Measurements from ENCODE around the gene USP1. TPM values are rescaled to one million over a fixed set of nuclear protein-coding genes. Genes with fewer than 3 reads are reported as not detected.

Gene USP1, protein sequence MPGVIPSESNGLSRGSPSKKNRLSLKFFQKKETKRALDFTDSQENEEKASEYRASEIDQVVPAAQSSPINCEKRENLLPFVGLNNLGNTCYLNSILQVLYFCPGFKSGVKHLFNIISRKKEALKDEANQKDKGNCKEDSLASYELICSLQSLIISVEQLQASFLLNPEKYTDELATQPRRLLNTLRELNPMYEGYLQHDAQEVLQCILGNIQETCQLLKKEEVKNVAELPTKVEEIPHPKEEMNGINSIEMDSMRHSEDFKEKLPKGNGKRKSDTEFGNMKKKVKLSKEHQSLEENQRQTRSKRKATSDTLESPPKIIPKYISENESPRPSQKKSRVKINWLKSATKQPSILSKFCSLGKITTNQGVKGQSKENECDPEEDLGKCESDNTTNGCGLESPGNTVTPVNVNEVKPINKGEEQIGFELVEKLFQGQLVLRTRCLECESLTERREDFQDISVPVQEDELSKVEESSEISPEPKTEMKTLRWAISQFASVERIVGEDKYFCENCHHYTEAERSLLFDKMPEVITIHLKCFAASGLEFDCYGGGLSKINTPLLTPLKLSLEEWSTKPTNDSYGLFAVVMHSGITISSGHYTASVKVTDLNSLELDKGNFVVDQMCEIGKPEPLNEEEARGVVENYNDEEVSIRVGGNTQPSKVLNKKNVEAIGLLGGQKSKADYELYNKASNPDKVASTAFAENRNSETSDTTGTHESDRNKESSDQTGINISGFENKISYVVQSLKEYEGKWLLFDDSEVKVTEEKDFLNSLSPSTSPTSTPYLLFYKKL
- 32.4 TPM for polyA plus RNA-seq (2013, experiment 1 of 2; ENCODE audit: insufficient read length)
- 37.3 TPM for polyA plus RNA-seq (2013, experiment 2 of 2; ENCODE audit: insufficient read length)

GRCh38 chr1:62436466-62437272, at the start of gene USP1:
Gene USP1, plus strand, starts transcription at chr1:62437049. Its CDS starts 2,819 bp downstream, at chr1:62439868.
- peak; percentile 100 for DNase-seq

DNA sequence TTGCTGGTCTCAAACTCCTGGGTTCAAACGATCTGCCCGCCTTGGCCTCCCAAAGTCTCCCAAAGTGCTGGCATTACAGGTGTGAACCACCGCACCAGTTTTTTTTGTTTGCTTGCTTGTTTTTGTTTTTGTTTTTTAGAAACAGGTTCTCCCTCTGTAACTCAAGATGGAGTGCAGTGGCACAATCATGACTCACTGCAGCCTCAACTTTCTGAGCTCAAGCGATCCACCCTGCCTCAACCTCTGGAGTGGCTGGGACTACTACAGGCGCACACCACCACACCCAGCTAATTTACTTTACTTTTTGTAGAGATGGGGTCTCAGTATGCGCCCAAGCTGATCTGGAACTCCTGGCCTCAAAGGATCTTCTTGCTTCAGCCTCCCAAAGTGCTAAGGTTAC, 47.3 kb upstream of the USP1 start:
- no peak for DNase-seq

DNA sequence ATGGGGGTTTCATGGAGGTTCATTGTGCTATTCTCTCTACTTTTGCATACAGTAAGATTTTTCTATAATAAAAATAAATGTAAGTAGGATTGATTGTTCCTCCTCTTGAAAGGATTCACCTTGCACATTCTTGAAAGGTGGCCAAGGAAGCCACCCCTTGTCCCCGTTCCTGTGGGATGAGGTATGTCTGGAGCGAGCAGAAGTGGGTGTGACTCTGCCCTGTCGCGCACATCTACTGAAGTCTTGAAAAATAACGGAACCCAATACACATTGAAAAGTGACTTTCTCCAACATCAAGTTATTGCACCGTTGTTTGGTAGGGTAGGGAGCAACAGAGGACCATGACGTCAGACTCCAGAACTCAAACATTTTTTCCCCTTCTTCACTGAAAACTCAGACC, 46.8 kb upstream of the USP1 start:
- DNase-seq, result no peak

DNA sequence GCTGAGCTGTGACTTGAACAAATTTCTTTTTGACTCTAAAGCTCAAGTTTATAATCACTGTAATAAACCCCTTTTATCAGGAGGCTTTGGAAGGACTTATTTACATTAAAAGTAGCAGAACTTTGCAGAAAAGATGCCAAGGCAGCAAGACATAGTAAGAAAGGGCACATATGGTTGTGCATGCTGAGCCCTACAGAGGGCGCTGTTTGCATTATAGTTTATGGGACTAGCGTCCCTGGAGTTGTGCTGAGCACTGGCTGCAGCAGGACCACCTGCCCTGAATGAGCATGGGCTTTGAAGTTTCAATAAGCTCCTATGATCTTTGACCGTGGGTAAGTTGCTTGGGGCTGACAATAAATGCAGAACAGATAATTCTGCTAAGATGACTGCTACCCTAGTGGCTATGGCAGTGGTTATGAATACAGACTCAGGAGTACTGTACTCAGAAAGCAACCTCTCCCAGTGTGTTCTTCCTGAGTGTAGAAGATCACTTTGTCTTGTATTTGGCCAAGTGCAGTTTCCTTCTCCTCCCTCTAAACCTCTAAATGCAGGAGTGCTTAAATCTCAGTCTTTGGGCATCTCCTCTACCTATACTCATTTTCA, 45.4 kb upstream of the USP1 start:
- DNase-seq, result no peak

DNA sequence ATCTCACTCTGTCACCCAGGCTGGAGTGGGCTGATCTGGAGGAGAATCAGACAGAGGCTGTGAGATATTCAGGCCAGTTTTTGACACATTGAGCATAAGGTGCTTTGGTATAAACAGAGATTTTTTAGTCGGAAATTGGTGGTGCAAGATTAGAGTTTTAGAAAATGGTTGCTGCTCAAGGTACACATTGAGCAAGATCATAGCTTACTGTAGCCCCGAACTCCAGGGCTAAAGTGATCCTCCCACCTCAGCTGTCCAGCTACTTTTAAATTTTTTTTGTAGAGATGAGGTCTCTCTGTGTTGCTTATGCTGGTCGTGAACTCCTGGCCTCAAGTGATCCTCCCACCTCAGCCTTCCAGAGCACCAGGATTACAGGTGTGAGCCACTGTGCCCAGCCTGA, 43.9 kb upstream of the USP1 start:
- DNase-seq, result no peak

- no peak for DNase-seq
These were observed 42.2 kb upstream of the USP1 start for GRCh38 chr1:62394646-62395045.

DNA sequence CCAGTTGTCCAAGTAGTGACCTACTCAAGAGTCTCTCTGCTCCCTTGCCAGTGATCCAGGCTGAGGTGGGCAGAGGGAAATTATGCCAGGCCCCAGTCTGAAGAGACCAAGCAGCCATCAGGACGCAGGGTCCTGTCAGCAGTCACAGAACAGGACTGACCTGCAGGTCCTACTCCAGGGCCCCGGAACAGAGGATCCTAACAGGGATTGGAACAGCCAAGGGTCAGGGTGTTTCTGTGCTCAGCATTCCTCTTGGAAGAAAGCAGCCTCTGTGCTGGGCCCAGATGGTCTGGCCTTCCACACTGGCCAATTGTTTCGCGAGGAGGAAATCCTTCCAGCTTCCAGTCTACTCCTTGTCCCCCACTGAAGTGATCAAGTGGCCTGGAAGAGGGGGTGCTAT, 41.6 kb upstream of the USP1 start:
- DNase-seq, result no peak

DNA sequence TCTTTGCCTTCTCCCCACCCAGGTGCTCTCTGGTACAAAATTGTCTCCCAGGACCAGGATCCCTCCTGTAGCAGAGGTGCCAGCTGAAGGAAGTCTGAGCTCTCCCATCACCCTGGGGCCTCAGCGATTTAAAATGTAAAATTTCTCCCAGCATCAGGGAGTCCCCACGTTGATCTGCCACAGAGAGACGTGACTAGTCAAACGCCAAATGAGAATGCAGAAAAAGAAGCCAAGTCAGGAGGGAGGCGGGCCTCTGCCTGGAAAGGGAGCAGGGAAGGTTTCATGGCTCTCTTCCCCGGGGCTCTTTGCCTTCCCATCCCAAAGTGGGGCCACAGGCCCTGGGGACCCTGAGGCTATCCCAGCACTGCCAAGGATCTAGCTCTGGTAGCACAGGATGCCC, 40.0 kb upstream of the USP1 start:
- no peak for DNase-seq

GRCh38 chr1:62397301-62397700, 39.5 kb upstream of the USP1 start:
- DNase-seq, result no peak

GRCh38 chr1:62398377-62398776, 38.5 kb upstream of the USP1 start:
- peak; percentile 82 for DNase-seq

- DNase-seq, result no peak
These were observed 35.7 kb upstream of the USP1 start for GRCh38 chr1:62401034-62401760.

- no peak for DNase-seq
These were observed 31.6 kb upstream of the USP1 start for GRCh38 chr1:62405247-62405646.

DNA sequence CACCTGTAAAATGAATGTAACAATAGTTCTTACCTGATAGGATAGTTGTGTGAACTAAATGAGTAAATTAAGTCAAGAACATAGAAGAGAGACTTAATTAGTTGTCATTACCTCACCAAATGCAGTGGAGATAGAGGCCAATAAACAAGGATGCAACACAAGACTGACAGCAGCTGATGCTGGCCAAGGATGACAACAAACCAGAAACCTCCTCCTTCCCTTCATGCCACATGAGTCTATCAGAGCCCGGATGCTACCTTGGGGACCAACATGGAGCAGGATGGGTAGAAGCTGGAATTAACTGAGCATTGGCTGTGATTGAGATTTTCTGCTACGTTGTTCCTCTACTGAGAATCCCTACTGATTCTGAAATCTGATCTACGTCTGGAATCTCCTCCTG, 30.3 kb upstream of the USP1 start:
- no peak for DNase-seq

GRCh38 chr1:62407398-62408009, 29.3 kb upstream of the USP1 start:
- peak; percentile 59 for DNase-seq

DNA sequence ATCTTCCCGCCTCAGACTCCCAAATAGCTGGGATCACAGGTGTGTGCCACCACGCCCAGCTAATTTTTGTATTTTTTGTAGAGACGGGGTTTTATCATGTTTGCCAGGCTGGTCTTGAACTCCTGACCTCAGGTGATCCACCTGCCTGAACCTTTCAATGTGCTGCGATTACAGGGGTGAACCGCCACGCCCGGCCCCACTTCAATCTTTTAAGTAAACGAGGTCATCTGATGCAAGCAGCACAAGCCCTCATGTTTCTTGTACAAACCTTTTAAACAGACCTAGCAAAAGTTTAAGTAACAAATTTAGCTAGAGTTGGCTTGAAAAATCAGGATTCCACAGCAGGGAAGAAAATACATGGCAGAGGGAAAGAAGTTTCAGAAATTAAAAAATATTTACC, 21.2 kb upstream of the USP1 start:
- no peak for DNase-seq

DNA sequence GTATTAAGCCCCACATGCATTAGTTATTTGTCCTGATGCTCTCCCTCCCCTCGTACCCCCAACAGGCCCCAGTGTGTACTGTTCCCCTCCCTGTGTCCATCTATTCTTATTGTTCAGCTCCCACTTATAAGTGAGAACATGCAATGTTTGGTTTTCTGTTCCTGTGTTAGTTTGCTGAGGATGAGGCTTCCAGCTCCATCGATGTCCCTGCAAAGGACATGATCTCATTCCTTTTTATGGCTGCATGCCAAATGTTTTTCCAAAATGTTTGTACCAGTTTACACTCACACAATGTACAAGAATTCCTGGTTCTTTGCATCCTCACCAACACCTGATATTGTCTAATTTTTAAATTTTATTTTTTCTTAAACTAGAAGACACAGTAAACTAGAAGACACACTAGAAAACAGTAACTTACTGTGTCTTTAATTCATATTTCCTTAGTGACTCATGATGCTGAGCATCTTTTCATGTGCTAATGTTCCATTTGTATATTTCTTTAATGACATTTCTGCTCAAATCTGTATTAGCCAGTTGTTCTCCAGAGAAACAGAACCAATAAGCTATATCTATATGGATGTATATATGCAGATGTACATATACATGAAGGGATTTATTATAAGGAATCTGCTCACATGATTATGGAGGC, 19.4 kb upstream of the USP1 start:
- no peak for DNase-seq

- no peak for DNase-seq
These were observed 16.6 kb upstream of the USP1 start for GRCh38 chr1:62420214-62420613.

DNA sequence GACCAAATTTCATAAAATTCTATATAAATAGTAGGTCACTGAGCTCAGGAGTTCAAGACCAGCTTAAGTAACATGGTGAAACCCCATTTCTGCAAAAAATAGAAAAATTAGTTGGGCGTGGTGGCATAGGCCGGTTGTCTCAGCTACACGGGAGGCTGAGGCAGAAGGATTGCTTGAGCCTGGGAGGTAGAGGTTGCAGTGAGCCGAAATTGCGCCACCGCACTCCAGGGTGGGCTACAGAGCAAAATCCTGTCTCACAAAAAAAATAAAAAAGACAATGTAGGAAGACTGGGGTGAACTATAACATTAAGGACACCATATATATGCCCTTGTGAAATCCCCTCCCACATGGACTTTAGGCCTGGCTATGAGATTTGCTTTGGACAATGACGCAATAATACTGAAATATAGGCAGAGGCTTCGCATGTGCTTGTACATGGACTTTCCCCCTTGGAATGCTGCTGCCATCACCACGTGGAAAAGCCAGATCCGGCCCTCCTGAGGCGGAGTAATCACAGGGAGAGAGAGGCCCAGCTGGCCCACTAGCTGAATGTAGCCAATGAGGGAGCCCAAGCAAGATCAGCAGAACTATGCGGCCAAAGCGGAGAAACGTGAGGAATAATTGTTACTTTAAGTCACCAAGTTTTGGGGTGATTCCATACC, 13.1 kb upstream of the USP1 start:
- DNase-seq, result no peak

GRCh38 chr1:62424411-62424810, 12.4 kb upstream of the USP1 start:
- peak; percentile 24 for DNase-seq

DNA sequence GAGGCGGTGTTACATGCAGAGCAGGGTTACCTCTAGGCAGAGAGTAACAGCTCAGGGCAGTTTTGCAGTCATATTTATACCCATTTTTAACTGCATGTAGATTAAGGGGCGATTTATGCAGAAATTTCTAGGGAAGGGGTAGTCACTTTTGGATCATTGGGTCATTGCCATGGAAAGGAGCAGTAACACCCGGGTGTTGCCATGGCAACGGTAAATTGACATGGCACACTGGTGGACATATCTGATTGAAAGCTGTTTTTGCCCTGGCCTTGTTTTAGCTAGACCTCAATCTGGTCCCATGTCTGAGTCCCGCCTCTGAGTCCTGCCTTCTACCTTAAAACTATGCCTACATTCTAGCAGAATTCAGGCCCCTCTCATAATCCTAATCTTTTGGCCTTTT, 11.8 kb upstream of the USP1 start:
- no peak for DNase-seq
